GM19468 (cell line): ENCODE data around the gene RPS6KA2.

Source experiments
- ATAC-seq: cut with Tn5 transposase; IDR thresholded peaks from one replicate; pipeline ENCODE4 v1.9.1; 2021; ENCODE audit warnings: mild to moderate bottlenecking, moderate library complexity, moderate number of reproducible peaks; ENCODE audit not compliant: unreplicated experiment; ENCODE audit errors: extremely low read depth

Gene RPS6KA2

GRCh38 chr6:166462461-166463135, 164.5 kb downstream of the RPS6KA2 start:
- ATAC-seq: no peak

GRCh38 chr6:166461821-166462460, 165.1 kb downstream of the RPS6KA2 start:
- no peak for ATAC-seq

GRCh38 chr6:166460473-166461437, 166.3 kb downstream of the RPS6KA2 start:
- ATAC-seq: no peak

- ATAC-seq: no peak
Measured at GRCh38 chr6:166459906-166460305, 167.1 kb downstream of the RPS6KA2 start.

GRCh38 chr6:166459272-166459671, 167.8 kb downstream of the RPS6KA2 start:
- ATAC-seq: no peak

- no peak for ATAC-seq
Measured at GRCh38 chr6:166456395-166457156, 170.5 kb downstream of the RPS6KA2 start.

GRCh38 chr6:166454692-166455515, 172.1 kb downstream of the RPS6KA2 start:
- ATAC-seq: no peak

GRCh38 chr6:166453651-166454050, 173.4 kb downstream of the RPS6KA2 start:
- ATAC-seq: no peak

- ATAC-seq: no peak
Measured at GRCh38 chr6:166450167-166450873, 176.7 kb downstream of the RPS6KA2 start.

GRCh38 chr6:166449641-166450040, 177.4 kb downstream of the RPS6KA2 start:
- no peak for ATAC-seq

- ATAC-seq: no peak
Measured at GRCh38 chr6:166449036-166449435, 178.0 kb downstream of the RPS6KA2 start.

- no peak for ATAC-seq
Measured at GRCh38 chr6:166448432-166448831, 178.6 kb downstream of the RPS6KA2 start.

GRCh38 chr6:166446567-166447065, 180.4 kb downstream of the RPS6KA2 start:
- ATAC-seq: no peak

GRCh38 chr6:166446146-166446545, 180.9 kb downstream of the RPS6KA2 start:
- ATAC-seq: no peak

- no peak for ATAC-seq
Measured at GRCh38 chr6:166444446-166444845, 182.6 kb downstream of the RPS6KA2 start.

GRCh38 chr6:166443166-166443565, 183.9 kb downstream of the RPS6KA2 start:
- ATAC-seq: no peak

GRCh38 chr6:166442131-166442685, 184.8 kb downstream of the RPS6KA2 start:
- ATAC-seq: no peak
